Gastroesophageal sphincter (tissue), 3 donors: ENCODE data around the gene CDH13.

Source experiments
- EP300 ChIP-seq: sonication (generic); formaldehyde crosslinking; IDR thresholded peaks from one replicate; pipeline ENCODE4 v1.6.1; 2017; ENCODE audit warnings: antibody characterized with exemption, mild to moderate bottlenecking
- TF ChIP-seq, protein P1 (sequence below), 4 experiments: fragments of 200-600 bp in 2 of 4; fragments of 450-650 bp in 2 of 4; sonication (generic) in 1 of 4; IDR thresholded peaks; one replicate each; pipeline ENCODE4 v1.5.1; 2017 to 2019; ENCODE audit warnings: antibody characterized with exemption in 4 of 4, mild to moderate bottlenecking in 2 of 4, moderate library complexity in 2 of 4

DNA sequence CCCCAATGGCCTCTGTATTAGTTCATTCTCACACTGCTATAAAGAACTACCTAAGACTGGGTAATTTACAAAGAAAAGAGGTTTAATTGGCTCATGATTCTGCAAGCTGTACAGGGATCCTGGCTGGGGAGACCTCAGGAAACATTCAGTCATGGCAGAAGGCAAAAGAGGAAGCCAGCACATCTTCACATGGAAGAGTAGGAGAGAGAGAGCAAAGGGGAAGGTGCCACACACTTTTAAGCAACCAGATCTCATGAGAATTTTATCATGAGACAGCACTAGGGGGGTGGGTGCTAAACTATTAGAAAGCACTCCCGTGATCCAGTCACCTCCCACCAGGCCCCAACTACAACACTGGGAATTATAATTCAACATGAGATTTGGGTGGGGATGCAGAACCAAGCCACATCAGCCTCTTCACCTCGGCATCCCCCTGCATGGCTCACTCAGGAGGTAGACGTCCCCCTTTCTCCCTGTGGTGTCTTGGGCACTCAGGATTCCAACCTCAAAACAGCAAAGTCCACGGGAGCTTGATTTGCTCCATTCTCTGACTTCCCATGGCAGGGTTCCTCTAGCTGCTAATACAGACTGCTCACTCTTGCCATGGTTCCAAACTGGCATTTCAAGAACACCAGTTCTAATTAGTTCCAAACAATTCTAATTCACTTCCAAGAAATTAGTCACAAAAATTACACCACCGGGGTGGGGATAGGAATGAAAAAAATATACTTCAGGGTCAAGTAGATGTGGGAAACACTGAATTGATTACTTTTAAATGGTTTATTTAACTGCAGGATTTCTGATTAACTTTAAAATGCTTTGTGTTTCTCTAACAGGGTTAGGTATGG, 977.2 kb downstream of the CDH13 start:
- TF ChIP-seq EP300, result no peak
- TF ChIP-seq, protein P1, sequence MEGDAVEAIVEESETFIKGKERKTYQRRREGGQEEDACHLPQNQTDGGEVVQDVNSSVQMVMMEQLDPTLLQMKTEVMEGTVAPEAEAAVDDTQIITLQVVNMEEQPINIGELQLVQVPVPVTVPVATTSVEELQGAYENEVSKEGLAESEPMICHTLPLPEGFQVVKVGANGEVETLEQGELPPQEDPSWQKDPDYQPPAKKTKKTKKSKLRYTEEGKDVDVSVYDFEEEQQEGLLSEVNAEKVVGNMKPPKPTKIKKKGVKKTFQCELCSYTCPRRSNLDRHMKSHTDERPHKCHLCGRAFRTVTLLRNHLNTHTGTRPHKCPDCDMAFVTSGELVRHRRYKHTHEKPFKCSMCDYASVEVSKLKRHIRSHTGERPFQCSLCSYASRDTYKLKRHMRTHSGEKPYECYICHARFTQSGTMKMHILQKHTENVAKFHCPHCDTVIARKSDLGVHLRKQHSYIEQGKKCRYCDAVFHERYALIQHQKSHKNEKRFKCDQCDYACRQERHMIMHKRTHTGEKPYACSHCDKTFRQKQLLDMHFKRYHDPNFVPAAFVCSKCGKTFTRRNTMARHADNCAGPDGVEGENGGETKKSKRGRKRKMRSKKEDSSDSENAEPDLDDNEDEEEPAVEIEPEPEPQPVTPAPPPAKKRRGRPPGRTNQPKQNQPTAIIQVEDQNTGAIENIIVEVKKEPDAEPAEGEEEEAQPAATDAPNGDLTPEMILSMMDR (IDR thresholded peaks at IDR 0.05), result no peak
